ENCODE results near the gene RGS6.
"Not testable (repeated sequence)": the region's sequence is repeated elsewhere in the genome, so short reads cannot be mapped to it uniquely, and the experiment has no call there.

Gene RGS6

DNA sequence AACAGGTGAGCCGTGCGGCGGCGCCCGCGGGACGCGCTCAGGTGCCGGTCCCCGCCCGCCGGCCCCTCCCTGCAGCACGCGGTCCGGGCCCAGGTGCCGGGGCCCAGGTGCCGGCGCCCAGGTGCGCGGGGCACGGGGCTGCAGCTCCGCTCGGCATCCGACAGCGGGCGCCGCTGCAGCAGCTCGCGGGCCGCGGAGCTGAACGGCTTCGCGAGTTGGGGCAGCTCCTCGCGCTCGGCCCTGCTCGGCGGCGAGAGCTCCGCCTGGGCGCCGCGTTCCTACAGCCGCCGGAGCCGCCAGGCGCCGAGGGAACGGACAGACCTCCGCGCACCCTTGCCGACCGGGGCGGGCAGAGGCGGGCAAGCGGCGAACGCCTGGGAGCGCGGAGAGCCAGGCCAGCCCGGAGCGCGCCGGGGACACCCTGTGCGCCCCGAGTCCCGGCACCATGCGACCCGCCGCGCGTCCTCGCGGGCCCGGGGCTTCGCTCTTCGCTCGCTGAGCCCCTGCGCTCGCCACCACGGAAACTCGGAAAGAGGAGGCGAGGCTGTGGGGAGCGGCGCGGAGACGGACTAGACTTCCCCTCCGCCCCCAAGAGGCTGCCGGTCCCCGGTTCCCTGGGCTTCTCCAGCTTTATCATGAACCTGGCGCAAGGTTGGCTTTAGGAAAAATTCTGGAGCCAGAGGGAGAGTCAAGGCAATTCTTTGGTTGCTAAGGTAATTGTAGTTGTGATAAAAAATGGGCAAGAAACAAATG lies at the start of gene RGS6:
TSS of gene RGS6 (plus strand) at position 201 of the 753 bp plus-strand sequence.
- DNase-seq, result peak; percentile 46

DNA sequence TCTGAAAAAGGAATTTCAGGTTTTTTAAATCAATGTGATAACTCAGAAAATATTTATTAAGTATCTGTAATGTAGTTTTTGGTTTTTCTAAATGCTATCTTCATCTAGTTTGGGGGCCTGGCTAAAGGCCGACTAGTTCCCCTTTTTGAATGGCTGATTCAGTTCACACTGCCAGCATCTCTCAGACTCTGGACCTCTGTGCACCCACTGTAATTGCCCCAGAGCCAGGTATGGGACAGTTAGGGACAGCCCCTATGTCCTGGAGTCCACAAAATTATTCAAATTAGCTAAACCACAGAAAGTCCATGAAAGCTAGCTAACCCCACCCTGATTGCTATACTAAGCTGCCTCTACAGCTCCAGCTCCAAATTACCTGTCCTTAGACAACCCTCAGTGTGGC lies 49.1 kb upstream of the RGS6 start:
- DNase-seq, result no peak

DNA sequence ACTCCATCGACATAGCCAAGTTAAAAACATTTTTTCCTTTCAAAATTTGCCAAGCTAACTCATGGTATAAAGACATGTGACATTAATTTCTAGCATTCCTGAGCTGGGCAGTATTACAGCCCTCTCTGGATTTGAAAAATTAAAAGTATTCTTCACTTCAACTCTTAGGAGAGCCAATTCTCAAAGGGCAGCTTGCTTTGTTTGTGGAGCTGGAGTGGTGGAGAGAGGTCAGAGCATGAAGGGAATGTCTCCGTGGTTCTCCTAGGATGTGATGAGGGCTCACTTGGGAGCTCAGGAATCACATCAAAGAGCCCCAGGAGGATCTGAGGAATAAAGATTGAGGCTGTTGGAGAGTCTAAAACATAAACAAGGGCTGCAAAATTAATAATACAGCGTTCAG lies 46.9 kb upstream of the RGS6 start:
- no peak for DNase-seq

DNA sequence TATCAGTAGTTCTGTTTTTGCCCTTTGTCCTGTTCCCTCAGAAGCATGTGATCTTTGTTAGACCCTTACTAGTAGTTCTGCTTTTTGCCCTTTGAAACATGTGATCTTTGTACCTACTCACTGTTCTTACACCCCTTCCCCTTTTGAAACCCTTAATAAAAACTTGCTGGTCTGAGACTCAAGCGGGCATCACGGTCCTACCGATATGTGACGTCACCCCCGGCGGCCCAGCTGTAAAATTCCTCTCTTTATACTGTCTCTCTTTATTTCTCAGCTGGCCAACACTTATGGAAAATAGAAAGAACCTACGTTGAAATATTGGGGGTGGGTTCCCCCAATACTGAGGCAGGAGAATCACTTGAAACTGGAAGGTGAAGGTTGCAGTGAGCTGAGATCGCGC lies 44.4 kb upstream of the RGS6 start:
- DNase-seq, result not testable (repeated sequence)

DNA sequence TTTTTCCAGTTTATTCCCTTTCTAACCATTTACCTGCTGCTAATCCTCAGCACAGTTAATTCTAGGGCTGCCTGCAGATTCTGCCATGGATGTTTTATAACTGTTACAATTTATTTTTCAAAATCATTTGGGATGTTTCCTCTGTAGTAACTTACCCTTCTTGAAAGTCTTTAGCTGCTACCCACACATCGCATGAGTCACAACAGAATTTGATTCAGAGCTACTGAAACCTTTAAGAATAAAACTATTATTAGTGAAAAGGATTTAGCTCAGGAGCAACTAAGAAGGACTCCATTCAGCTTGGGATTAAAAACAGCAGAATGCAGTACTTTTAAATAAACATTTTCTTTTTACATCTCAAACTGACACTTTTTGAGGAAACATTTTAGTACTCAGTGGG lies 41.7 kb upstream of the RGS6 start:
- DNase-seq, result no peak

DNA sequence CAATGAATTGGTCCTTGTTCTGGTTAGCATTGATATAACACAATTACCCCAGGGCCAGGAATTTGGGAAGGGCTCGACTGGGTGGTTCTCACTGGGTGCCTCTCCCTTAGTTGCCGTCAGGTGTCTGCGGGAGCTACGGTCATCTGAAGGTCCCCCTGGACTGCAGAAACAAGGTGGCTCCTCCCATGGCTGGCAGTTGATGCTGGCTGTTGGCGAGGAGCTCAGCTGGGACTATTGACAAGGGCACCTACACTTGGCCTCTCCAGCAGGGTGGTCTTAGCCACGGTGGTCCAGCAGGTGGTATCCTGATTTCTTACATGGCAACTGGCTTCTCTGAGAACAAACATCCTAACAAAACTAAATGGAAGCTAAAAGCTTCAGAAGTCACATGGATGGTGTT lies 41.0 kb upstream of the RGS6 start:
- no peak for DNase-seq

DNA sequence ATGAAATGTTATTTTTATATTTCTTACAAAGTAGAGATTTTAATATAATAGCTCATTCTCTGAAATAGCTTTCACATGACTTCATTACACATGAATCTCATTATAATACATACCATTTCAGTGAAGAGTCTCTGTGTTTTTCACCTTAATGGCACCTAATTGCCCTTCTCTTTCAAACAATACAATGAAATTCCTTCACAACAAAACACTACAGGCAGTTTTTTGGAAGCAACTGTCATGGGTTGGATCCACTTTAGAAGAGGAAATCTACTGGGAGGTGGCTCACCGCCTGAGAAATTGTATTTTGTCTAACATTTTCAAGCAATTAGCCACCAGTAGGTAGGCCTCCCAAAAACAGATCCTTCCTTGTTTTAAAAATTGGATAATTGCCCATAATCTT lies 40.3 kb upstream of the RGS6 start:
- DNase-seq, result no peak

DNA sequence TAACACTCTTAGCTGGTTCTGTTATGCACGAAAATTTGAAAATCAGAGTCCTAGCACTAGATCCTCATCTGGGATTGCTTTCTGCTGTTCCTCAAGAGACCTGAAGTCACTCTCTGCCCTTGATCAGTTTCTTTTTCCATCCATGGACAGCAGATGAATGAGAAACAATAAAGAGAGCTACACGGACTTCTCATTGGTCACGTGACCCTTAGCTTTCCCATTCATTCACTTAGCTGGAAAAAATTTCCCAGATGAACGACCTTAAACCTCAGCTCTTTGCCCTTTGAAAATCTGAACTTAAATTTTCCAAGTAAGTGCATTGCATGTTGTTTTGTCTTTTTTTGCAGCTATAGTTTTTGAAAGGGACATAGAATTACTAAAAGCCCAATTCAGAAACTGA lies 27.2 kb upstream of the RGS6 start:
- no peak for DNase-seq

DNA sequence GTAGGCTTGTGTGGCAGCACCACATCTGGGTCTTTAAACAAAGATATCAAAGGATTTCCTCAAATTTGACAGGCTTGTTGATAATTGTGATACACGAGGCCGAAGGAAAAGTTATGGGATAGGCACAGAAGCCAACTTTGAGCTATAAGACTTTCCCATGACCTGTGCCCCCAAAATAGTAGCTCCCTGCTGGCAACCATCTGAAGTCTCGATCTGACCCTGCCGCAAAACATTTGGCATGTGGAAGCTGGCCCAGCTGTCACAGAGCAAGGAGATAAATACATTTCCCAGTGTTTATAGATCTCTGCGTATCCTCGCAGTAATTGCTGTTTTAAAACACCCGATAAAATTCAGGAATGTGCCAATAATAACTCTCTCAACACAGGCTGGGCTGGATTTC lies 26.4 kb upstream of the RGS6 start:
- DNase-seq, result no peak

DNA sequence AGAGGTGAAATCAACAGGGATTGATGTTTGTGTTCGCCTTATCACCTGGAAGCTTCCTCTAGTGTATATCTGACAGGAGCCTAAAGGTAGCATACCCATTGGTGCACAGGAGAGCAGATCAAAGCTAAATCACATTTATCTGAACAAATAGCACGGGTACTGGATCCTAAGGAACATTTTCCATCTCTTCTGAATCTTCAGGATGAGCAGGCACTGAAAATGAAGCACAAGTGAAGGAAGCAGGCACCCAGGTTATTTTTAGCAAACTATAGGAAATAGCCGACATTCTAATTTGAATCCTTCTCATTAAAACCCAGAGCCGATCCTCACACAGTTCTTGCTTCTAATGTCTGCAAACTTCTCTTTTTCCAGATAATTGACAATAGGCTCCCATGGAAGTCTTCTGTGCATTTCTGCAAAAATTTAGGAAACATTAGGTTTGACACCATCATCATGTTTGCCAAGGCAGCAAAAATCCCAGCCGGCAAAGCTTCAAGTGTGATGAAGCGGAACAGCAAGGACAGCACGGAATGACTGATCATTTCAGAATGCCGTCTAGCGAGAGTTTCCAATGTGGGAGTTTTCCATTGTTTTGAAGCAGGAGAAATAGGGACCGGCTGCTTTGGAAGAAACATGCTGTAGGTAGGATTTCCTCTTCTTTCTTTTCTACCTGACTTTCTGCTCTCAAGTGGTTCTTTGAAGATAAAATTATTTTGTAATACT lies 24.3 kb upstream of the RGS6 start:
- DNase-seq, result no peak

DNA sequence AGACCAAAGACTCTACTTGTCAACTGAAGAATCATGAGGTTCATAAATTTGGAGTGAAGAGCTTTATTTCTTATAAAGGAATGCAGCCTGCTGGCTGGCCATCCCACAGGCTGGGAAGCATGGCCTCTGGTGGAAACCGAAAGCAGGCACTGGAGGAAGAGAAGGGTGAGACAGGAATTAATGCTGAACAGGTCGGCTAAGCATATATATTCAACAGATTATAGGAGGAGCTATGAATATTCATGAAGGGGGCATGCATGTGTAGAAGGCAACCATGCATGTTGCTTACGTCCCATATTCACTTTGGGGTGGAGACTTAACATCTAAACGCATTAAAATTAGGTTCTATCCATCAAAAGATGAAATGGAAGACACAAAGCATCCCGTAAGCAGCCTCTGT lies 20.6 kb upstream of the RGS6 start:
- no peak for DNase-seq

DNA sequence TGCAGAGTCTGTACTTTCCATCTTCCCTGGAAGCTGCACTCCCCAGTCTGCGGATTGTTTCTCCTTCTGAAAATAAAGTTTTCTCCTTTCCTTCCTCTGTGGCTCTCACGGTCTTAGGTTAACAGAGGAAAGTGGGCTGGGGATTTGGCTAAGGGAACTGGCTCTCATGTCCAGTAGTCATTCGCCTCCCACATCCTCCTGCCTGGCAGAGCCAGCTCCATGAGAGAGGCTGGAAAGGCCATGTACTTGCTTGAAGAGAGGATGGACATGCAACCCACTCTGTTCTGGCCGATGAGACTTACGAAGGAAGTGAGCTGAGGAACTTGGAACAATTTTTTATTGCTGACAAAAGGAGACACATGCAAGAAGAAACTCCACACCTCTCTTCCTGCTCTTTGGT lies 18.9 kb upstream of the RGS6 start:
- DNase-seq, result no peak

DNA sequence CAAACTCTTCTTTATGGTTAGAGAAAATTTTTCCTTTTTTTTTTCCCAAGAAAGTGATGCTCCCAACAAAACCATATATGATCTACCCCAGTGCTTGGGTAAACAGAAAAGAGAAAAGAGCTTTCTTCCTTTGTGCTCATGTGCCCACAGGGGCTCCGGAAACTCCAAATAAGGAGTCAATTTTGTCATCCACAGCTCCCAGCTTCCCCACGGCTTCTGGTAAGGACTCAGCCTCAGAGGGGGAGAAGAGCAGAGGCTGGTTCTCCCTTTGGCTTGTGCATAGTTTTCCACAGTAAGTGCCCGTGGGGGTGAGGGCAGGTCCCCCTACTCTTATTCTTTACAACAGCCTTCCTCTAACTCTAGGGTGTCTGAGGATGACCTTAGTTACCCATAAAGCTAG lies 13.3 kb upstream of the RGS6 start:
- no peak for DNase-seq

DNA sequence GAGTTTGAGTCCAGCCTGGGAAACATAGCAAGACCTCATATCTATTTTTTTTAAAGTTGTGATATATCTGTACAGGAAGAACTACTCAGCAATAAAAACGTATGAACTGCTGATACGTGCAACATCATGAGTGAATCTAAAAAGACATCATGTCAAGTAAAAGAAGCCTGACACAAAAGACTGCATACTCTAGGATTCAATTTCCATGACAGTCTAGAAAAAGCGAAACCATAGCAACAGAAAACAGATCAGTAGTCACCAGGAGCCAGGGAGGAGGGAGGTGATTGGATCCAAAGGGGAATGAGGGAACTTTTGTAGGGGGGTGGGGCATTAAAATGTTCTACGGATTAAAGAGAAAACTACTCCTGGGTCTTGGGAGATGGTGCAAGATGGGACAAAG lies 8.7 kb upstream of the RGS6 start:
- no peak for DNase-seq

DNA sequence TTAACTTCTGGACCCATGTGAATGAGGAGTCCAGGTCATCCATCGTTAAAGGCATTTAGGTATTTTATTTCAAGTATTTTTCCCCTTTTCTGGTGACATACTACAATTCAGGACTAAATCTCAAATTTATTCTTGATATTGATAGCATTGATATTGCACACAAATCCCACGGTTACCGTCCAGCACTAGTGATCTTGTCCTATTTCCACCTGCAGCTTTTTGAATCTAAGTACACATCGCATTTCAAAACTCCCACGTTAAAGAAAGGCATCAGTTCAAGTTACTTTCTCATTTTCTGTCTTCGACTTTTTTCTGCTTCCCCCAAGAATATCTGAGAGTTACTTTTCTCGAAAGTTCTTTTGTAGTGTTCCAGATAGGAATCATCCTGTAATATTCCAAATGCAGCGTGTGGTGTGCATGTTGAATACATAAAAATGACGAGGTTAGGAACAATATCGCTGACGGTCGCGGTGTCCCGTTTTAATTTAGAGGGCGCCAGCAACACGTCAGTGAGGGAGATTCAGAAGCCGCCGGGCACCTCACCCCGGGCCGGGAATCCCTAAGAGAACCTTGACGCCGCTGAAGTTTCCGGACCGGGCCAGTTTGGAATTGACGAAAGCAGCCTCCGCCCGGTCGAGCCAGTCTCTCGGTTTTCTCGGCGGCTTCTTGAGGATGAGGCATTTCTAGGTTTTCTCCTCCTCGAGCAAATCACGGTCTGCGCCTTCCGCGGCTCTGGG lies 569 bp upstream of the RGS6 start:
- peak; percentile 6 for DNase-seq

DNA sequence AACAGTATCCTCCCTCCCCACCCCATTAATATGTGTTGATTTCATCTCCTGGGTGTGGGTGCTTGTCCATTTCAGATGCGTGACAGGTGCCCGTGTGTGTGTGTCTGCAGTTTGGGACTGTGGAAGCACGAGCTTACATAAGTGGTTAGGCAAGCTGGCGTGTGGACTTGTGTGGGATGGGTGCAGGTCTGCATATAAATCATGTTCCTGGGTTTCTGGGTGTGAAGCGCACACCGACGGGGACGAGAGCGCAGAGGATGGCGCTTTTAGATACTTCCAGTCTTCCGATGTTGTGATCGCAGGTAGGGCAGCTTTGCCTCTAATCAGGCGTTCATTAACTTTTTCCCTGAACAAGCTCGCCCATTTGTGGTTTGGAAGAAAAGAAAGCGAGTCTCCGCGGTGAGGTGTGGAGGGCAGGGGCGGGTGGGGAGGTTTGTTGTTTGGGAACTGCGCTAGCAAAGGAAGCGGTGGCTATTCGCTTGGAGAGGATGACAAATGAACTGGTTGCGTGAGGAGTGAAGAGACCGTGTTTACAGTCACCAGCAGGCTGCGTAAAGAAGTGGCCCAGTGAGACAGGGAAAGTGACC lies 865 bp downstream of the RGS6 start:
- peak; percentile 28 for DNase-seq

DNA sequence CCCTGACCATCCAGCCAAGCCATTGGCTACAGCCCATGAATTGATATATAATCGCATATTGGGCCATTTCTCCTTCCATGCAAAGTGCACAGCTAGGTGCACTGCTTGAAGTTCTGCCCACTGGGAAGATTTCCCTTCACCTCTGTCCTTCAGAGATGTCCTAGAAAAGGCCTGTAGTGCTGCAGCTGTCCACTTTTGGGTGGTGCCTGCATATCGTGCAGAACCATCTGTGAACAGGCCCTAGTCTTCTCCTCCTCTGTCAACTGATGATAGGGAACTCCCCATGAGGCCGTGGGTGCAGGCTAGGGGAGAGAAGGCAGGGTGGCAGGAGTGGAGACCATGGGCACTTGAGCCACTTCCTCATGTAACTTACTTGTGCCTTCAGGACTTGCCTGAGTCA lies 6.0 kb downstream of the RGS6 start:
- DNase-seq, result not testable (repeated sequence)

DNA sequence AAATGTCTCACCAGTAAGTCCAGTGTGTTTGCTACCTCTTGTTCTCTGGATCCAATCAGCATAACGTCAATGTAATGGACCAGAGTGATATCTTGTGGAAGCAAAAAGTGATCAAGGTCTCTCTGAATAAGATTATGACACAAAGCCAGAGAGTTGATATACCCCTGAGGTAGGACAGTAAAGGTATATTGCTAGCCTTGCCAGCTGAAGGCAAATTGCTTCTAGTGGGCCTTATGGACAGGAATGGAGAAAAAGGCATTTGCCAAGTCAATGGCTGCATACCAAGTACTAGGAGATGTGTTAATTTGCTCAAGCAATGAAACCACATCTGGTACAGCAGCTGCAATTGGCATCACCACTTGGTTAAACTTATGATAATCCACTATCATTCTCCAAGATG lies 7.1 kb downstream of the RGS6 start:
- not testable (repeated sequence) for DNase-seq

DNA sequence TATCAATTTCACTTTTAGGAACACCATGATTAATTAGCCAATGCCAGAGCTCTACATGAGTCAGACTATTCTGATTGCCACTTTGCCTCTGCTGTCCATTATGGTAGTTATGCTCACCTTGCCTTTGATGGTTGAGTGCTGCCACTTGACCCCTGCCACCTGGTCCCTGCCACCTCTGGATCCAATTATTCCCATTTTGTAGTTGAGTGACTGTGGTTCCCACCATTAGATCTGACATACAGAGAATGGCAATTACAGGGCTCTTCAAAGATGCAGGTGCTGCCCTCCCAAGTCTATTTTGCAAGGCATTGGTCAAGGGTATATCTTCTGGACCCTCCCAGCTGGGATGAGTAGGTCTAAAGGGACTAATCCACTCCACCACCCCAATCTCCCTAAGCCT lies 8.3 kb downstream of the RGS6 start:
- not testable (repeated sequence) for DNase-seq

DNA sequence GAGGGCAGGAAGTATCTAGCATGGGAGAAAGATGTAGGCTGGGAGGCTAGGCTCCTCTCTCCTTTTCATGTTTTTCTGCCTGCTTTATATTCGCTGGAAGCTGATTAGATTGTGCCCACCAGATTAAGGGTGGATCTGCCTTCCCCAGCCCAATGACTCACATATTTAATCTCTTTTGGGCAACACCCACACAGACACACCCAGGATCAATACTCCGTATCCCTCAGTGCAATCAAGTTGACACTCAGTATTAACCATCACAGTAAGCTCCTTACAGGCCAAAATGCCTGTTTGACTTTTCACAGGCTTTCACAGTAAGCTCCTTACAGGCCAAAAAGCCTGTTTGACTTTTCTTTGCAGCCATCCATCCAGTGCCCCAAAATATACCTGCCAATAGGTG lies 9.4 kb downstream of the RGS6 start:
- not testable (repeated sequence) for DNase-seq

DNA sequence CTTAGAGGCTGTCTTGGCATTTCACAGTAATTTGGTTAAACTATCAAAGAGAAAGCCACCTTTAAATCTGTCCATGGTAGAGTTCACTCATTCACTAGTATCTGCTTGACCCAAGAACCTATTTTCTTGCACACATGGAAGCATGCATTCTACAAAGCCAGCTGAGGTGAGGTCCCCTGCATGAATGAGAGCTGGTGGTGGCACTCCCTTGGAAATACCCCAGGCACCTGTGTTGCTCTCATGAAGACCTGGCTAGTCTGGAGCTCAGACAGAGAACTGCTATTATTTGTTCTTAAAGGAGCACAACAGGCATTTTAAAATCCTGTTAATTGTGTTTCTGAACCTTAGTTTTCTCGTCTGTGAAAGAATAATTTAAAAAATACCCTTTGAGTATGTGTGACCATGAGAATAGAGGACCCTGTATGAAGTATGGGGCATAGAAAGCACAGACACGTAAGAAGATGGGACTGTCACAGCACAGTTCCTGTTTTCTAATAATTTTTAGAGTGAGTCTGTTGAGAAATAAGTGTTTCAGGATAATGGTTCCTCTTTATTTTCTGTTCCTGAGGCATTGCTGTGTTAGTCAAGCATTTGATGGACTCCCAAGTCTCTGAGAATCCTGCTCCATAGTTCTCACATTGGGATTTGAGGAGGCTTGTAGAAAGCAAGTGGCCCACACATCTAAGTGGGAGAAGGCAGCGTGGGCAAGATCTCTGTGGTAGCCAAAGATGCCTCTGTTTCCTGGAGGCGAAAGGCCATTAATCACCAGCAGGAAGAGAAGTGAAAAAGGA lies 10.9 kb downstream of the RGS6 start:
- DNase-seq, result no peak

DNA sequence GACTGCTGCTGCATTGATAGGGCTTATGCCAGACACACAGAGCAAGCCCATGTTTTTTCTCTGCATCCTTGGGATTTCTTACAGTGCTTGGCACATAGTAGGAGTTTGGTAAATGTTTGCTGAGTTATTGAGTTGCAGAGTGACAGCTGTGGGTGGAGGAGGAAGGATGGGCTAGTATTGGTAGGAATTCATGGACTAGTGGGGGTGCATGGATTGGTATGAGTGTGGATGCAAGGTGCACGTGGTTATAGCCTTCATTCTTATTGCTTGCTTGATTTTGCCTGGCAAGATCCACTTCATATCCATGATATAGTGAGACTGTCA lies 11.4 kb downstream of the RGS6 start:
- DNase-seq, result no peak

DNA sequence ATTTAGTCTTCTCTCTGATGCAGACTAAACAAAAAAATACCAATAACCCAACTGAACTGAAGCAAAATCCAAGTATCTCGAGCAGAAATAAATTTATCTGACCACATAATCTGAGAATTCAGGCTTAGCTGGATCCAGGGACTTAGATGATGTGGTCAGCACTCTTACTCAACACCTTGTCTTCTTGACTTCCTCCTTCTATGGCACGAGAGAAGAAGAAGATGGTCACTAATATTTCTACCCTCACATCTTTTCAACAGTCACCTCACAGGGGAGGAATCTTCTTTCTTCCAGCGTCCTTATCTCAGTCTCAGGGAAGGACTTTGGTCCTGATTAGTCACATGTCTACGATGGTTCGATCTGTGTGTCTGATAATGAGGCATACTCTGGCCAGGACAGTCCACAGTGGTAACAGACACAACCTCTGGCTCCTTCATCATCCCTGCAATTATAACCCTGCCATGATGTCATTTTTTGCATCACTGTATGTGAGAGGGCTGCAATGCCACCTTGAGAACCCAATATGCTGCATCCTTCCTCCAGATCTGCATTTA lies 15.8 kb downstream of the RGS6 start:
- no peak for DNase-seq
